ENCODE results near the gene PDE4D. TPM values are rescaled to one million over a fixed set of nuclear protein-coding genes. Genes with fewer than 3 reads are reported as not detected.
A peak's percentile ranks its signal among the peaks of the same experiment; 100 is the strongest.

PDE4D gene
- total RNA-seq, 1 experiment from 2014 or later, result 2.1 TPM

GRCh38 chr5:59661954-59662615, 231.4 kb downstream of the PDE4D start:
- no peaks in the 10 kb centered on the region for H3K9me3 Mint-ChIP-seq
- H3K27ac Mint-ChIP-seq, result peak overlapping the region in 1 of 3 experiments; percentile 61; a peak in 3 of 7 replicates

More at GRCh38 chr5:59661954-59662615, 231.4 kb downstream of the PDE4D start:
- Histone ChIP-seq H3K9ac (ENCODE audit: extremely low read depth, insufficient read length, low read length) (no peak overlapping the region), H3K56ac (ENCODE audit: insufficient read length, low read depth, low read length) (no peak overlapping the region), H3K9me3 (ENCODE audit: control insufficient read depth, low read depth, low read length) (no peaks in the 10 kb centered on the region), H3K23ac (ENCODE audit: insufficient read length, low read depth, low read length) (no peak overlapping the region), H2AK5ac (ENCODE audit: insufficient read length, low read length) (no peak overlapping the region), H3T11ph (ENCODE audit: low read length) (no peak overlapping the region), H2BK120ac (ENCODE audit: low read depth, low read length, poor library complexity, severe bottlenecking) (no peak overlapping the region), H2BK5ac (ENCODE audit: insufficient read length, low read length) (no peak overlapping the region), H2BK20ac (ENCODE audit: low read depth, low read length, poor library complexity, severe bottlenecking) (no peak overlapping the region), H3K79me2 (ENCODE audit: insufficient read depth, low read length) (no peaks in the 10 kb centered on the region), H3K4me2 (ENCODE audit: insufficient read depth, insufficient read length, low read length) (no peak overlapping the region), H4K5ac (ENCODE audit: insufficient read length, low read depth, low read length) (no peak overlapping the region), H4K8ac (replicated peaks; ENCODE audit: insufficient read length, low read depth, low read length) (no peak overlapping the region), H2AFZ (ENCODE audit: low read length) (no peak overlapping the region), H3K27me3 (ENCODE audit: insufficient read depth, low read length) (no peaks in the 10 kb centered on the region), H3K14ac (ENCODE audit: insufficient read depth, low read length) (no peak overlapping the region), H4K91ac (ENCODE audit: insufficient read length, low read depth, low read length) (no peak overlapping the region), H4K20me1 (ENCODE audit: control insufficient read depth, insufficient read depth, insufficient read length) (no peaks in the 10 kb centered on the region), H3K23me2 (ENCODE audit: insufficient read length, low read depth, low read length, poor library complexity, severe bottlenecking) (no peaks in the 10 kb centered on the region), H3K4ac (ENCODE audit: low read depth, low read length) (no peak overlapping the region), H3K79me1 (ENCODE audit: insufficient read depth, low read depth, low read length, poor library complexity, severe bottlenecking) (no peaks in the 10 kb centered on the region), H3K27ac (ENCODE audit: insufficient read length, low read depth, low read length) (no peak overlapping the region), H3K4me1 (ENCODE audit: insufficient read depth, low read length) (no peaks in the 10 kb centered on the region), H3K18ac (ENCODE audit: insufficient read length, low read depth, low read length) (no peak overlapping the region), H2BK15ac (ENCODE audit: low read depth, low read length) (no peak overlapping the region), H2BK12ac (ENCODE audit: insufficient read length, low read depth, low read length) (no peak overlapping the region)
- H3K36me3 Mint-ChIP-seq (ENCODE audit: insufficient read depth in 1 of 3, low read depth in 3 of 3), result no peaks in the 10 kb centered on the region
- H3K4me1 Mint-ChIP-seq, result peaks cover 11 to 18% of the 10 kb centered on the region in 2 experiments
- DNase-seq, result no peak
- H3K4me3 Mint-ChIP-seq, result no peak overlapping the region
- whole genome bisulfite sequencing (ENCODE audit: extremely low coverage, insufficient read length, low lambda C conversion rate), result no CpG with 5 or more reads among the region's 4 CpGs
- no peaks in the 10 kb centered on the region for H3K27me3 Mint-ChIP-seq (ENCODE audit: low read depth)
- TF ChIP-seq CTCF (conservative IDR thresholded peaks at IDR 0.05), result no peak
